GM12874 (cell line): Measurements from ENCODE around the gene LYL1.

Experiments used
- TF ChIP-seq, protein P1 (sequence below): IDR thresholded peaks from 2 replicates; pipeline ENCODE4 v1.5.1; 2011; ENCODE audit warnings: low read depth, mild to moderate bottlenecking, control low read depth, low read length, moderate library complexity; ENCODE audit not compliant: insufficient read depth

The LYL1 gene

DNA sequence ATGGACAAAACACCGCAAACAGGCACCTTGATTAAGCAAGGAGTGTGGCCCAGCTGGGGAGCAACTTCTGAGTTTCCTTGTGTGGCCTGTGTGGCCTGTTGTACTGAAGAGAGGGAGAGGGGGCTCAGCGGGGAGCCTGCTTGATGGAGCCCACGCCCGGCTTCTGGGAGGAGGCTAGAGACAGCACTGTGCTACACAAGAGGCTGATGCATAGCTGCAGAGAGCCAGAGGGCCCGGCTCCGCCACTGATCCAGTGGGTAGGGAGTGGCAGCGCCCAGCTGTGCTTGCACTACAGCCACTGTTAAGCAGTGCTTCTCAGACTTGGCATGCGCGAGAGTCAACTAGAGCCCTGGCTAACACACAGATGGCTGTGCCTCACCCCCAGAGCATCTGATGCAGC, 19.0 kb downstream of the LYL1 start:
- TF ChIP-seq, protein P1, sequence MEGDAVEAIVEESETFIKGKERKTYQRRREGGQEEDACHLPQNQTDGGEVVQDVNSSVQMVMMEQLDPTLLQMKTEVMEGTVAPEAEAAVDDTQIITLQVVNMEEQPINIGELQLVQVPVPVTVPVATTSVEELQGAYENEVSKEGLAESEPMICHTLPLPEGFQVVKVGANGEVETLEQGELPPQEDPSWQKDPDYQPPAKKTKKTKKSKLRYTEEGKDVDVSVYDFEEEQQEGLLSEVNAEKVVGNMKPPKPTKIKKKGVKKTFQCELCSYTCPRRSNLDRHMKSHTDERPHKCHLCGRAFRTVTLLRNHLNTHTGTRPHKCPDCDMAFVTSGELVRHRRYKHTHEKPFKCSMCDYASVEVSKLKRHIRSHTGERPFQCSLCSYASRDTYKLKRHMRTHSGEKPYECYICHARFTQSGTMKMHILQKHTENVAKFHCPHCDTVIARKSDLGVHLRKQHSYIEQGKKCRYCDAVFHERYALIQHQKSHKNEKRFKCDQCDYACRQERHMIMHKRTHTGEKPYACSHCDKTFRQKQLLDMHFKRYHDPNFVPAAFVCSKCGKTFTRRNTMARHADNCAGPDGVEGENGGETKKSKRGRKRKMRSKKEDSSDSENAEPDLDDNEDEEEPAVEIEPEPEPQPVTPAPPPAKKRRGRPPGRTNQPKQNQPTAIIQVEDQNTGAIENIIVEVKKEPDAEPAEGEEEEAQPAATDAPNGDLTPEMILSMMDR, result no peak

DNA sequence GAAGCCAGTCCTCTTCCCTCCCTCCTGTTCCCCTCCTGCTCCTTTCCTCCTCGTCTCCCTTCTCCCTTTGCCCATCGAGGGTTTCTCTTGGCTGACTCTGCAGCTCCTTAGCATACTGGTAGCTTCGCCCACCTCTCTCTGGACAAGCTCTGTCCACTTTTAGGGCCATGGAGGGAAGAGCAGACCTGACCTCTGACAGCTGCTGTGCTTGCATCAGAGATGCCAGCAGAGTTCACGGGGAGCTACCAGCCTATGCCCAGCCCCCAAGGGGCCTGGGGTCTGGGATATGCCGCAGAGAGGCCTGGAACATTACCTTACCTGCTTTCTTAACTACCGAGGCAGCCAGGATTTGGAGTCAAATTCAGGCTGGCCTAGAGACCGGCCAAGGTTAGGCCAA, 19.7 kb downstream of the LYL1 start:
- TF ChIP-seq, protein P1, result no peak

DNA sequence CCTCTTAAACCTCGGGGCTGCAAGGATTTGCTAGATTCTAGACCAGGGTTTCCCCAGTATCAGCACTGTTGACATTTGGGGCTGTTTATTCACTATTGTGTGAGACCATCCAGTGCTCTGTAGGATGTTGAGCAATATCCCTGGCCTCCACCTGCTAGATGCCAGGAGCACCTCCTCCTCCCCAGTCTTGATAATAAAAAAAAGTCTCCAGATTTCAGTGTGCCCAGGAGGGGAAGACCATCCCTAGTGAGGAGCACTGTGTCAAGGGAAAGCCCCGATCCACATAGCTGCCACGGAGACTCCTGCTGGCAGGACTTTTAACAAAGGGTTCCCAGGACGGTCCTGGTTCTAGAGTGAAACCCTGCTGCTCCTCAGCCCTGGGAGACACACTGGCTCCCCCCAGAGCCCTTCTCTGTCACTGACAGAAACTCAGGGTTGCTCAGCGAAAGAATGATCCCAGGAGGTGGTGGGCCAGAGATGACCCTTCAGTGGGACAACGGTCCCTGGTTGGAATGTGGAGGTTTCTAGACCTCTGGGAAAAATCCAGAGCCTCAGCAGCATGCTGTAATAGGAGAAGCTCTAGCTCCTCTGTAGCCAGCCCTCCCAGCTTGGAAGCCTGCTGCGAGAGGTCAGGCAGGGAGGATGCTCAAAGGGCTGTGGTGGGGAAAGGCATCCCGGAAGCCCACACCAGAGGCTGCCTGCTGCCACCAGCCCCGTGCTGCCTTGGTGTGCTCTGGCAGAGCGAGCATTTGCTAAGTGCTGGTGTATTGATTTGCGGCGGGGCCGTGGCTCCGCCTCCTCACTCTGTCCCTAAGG, 20.3 kb downstream of the LYL1 start:
- TF ChIP-seq, protein P1, result 0 out of 2 replicates have a peak, but pooled peaks have one; percentile 9

DNA sequence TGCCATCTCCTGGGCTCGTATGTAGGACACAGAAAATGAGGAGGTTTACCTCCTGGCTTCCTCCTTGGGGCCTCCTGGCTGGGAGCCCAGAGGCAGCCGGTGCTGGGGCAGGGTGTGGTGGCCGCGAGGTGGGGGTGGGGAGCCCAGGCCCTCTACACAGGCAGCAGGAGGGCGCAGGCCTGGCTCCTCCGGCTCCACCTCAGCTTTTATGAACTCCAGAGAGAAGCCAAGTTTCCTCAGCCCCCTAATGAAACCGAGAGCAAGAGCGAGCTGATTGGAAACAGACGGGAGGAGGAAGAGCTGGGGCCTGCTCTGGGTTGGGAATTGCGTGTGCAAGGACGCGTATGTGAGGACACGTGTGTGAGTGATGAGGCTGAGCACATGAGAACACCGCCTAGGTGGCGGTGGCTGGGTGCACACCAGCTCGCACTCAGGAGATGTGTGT, 23.1 kb downstream of the LYL1 start:
- TF ChIP-seq, protein P1, result no peak

DNA sequence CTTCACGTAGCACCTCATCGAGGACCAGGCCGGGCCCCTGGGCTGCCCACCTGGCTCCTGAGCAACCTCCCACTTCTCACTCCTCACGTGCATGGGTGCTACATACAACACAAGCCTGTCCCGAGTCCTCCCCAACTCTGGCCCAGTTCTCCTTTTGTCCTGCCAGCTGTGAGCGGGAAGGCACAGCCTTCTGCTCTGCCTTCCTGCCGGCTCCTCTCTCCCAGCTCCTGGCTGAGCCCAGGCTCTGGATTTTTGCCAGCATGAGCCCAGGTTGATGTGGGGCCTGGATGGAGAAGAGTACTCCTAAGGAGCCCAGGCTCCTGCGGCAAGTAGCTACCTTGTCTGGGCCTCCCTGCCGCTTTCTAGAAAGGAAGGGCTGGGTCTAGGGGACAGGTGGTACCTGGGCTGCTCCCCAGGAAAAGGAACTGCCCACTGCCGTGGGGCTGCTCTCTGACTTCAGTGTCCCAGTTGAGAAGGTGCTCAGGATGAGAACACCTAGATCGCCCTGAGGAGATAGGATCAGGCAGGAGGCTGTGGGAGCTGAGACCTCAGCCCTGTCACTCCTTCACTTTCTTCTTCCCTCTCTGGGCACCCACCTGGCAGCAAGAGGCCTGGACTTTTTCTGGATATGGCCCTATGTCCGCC, 23.6 kb downstream of the LYL1 start:
- TF ChIP-seq, protein P1, result no peak

DNA sequence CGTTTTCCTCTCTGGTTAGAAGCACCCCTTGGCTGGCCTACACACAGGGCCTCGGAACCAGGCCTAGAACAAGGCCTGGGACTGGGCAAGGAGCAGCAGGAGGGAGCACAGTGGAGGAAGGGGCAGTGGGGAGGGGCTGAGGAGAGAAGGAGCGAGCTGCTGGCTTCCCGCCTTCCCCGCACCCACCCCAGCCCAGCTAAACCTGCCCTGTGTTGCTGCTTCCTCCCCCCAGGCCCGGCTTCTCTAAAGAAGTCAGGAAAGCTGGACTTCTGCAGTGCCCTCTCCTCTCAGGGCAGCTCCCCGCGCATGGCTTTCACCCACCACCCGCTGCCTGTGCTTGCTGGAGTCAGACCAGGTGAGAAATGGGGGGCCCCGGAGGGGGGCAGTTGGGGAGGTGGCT, 24.3 kb downstream of the LYL1 start:
- TF ChIP-seq, protein P1, result no peak

DNA sequence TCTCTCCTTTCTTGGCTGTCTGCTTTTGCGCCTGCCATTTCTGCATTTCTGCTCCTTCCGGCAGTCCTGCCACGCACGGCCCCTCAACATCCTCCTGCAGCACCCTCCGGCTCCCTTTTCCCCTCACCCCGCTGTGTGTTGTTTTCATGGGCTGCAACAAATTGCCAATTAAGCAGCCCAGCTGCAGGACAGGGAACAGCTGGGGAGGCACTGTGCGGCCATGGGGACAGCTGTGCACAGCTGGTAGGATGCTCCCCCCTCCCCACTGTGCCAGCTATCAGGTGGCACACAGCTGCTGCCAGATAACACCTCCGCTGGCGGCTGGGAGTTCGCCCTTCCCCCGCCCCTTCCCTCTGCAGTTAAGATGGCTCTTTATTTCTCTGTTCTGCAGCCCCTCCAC, 25.4 kb downstream of the LYL1 start:
- TF ChIP-seq, protein P1, result no peak
